NCI-H446 (cell line): ENCODE measurements around the gene DPEP3.
"Not testable (repeated sequence)": the region's sequence is repeated elsewhere in the genome, so short reads cannot be mapped to it uniquely, and the experiment has no call there.

Experiments
- DNase-seq, 2 experiments: peaks; one replicate each; lab custom pipeline; 2025; lab: John Stamatoyannopoulos, UW

The DPEP3 gene

DNA sequence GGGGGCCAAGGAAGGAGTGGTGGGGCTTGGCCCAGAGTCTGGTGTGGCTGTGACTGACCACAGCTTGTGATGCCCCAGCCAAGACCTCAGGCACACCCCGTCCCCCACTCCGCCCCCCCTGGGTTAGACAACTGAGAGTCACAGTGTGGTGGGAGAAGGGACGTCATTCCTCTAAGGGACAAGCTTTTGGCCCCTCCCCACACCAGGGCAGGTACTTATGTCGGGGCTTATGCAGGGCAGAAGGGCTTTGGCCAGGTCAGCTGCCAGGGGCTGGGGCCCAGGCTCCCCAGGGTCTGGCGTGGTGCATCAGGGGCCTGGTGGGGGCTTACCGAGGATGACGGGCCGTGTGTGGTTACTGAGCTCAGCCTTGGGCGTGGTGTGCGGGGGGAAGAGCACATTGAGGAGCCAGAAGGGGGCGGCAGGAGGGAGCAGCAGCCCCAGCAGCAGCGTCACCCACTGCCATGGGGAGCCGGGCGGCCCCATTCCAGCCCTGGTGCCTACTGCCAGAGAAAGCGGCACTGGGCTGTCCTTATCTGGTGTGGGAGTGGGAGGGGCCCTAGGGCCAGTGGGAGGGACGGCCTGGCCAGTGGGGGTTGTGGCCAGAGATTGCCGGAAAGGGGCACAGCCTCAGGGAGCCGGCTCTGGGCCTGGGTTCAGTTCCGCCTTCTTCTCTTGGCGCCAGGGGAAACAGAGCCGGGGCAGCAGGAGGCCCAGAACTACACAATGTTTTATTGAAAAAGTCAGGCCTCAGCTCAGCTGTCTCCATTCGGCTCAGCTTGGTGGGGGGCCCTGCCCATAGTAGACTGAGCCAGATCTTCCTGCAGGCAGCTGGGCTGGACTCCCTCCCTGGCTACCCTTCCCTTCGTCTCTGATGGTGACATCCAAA, 36.4 kb downstream of the DPEP3 start, which contains the start of gene LCAT:
LCAT (minus strand) TSS at position 502 of the 886 bp plus-strand sequence; CDS start at position 483, 19 bp downstream.
- no peak for DNase-seq

DNA sequence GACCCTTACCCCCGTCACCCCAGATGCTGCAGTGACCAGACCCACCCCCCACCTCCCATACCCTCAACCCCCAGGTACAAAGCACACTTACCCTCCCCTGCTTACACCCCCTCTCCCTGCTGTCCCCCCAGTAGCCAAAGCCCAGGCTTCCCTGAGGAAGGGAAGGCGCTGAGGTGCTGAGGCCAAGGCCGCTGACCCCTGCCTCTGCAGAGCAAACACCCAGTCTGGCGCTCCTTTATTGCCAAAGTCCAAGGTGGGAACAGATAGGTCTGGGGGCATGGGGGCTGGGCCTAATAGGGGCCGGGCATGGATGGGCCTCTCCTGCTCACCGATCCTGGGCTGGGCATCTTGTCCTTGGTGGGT, 37.1 kb downstream of the DPEP3 start:
- no peak for DNase-seq

GRCh38 chr16:67942510-67943255, 37.6 kb downstream of the DPEP3 start:
- DNase-seq = no peak

- DNase-seq = no peak
Measured at GRCh38 chr16:67942200-67942509, 38.1 kb downstream of the DPEP3 start.

DNA sequence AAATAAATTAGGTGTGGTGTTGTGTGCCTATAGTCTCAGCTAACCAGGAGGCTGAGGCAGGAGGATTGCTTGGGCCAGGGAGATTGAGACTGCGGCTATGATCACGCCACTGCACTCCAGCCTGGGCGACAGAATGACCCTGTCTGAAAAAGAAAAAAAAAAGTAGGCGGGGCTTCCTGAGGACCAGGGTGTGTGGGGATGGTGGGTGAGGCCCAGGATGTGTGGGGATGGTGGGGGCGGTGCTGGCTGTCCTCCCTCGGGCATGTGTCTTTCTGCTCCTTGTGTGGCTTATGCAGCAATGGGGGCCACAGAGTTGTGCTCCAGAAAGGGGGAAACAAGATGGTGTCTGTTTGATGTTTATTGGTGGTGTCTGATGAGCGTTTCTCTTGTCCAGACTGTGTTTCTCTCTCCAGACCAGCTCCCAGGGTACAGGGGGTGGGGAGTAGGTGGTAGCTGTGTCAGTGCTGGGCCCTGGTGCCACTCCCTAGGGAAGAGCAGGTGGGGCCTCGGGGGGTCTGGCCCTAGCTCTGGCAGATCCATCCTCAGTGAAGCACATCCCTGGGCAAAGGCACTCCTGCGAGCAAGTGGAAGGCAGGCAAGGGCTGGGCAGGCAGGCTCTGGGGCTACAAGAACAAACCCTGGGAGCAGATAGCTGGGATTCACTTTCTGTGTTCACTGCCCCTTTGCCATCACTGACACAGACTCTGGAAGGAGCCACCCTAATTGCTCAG, 38.7 kb downstream of the DPEP3 start:
- DNase-seq = no peak

DNA sequence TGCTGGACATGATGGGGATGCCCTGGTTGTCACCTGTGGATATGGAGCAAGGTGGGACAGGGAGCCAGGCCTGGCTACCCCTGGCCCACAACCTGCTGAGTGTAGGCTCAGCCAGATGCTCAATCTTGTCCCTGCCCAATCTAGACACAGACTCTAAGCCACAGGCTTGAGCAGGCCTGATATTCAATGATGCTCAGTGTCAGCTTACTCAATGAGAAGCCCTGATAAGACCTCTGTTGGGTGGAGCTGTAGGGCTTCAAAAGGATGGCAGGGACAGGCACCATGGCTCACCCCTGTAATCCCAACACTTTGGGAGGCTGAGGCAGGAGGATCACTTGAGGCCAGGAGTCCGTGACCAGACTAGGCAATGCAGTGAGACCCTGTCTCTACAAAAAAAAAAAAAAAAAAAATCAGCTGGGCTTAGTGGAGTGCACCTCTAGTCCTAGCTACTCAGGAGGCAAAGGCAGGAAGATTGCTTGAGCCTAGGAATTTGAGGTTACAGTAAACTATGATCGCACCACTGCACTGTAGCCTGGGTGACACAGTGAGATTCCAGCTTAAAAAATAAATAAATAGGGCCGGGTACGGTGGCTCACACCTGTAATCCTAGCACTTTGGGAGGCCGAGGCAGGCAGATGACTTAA, 39.7 kb downstream of the DPEP3 start:
- DNase-seq = no peak

DNA sequence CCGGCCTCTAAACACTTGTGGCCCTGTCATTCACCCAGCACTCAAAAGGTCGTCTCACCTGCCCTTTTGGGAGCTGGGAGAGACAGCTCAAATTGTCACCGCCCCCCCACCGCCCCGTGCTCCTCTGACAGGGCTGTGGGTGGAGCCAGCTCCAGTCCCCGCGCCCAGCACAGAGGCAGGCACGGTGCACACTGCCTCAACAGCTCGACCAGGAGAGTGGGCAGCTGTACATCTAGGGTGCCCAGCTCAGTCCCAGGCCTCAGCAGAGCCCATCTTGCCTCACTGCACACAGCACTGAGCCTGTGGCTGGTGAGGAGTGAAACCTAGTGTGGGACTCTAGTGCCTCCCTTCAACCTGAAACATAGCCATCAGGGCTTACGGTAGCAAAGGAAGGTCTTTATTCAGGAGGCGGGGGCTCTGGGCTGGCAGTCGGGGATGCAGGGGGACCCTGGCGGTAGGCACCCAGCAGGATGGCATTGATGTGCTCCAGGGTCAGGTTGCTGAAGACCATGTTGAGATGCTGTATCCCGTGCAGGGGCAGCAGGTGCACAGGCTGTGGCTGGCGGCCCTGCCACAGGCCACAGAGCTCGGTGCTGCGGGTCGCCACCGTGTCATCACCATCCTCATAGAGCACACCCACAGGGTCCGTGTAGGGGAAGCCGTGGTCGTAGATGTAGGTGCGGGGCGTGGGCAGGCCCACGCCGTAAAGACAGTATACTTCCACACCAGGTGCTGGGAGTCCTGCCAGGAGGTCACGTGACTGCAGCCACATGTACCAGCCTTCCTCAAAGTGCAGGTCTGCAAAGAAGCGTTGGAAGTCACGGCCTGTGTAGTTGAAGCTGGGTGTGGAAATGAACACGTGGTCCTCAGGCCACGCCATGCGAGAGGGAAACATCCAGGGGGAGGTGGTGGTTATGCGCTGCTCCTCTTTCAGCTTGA, 40.5 kb downstream of the DPEP3 start:
- DNase-seq = no peak

DNA sequence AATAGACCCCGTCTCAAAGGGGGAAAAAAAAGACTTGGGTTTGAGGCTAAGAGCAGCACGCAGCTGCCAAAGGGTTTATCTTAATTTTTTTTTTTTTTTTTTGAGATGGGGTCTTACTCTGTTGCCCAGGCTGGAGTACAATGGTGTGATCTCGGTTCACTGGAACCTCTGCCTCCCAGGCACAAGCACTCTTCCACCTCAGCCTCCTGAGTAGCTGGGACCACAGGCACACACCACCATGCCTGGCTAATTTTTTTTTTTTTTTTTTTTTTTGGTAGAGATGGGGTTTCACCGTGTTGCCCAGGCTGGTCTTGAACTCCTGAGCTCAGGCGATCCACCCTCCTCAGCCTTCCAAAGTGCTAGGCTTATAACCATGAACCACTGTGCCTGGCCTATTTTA, 42.6 kb downstream of the DPEP3 start:
- DNase-seq = not testable (repeated sequence)

- no peak for DNase-seq
Measured at GRCh38 chr16:67936880-67937605, 43.3 kb downstream of the DPEP3 start.

- no peak for DNase-seq
Measured at GRCh38 chr16:67936124-67936879, 44.0 kb downstream of the DPEP3 start, which contains the start of gene PSMB10. Gene PSMB10, minus strand, starts transcription at chr16:67936850. Its CDS starts 101 bp downstream, at chr16:67936749.

DNA sequence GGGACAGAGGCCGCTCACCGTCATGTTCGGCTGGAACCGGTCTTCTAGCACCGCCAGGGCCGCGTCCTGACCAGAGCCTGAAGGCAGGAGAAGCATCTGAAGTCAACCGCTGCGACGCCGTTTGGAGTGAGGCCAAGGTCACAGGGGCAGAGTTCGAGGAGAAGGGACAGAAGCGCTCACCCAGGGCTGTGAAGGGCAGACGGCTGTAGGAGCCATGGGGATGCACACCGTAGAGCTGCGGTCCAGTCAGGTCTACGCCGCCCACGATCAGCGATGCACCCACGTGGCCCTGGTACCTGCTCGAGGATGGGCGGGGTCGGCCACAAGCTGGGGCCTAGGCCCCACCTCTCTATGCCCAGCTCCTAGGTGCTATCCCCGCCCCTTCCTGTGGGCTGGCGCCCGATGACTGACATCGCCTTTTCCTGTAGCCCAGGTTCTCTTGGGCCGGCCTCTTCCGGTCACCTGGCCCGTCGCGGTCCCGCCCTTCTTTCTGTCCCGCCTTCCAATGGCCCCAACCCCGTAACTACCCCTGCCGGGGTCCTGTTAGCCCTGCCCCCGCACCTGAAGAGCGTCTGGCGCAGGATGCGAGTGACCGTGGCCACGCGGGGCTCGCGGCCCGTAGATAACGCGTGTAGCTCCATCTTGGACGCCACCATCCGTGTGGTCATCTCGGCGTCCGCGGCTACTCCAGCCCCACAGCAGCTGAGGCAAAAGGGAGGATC, 44.7 kb downstream of the DPEP3 start:
- peak; percentile 66 to 77 for DNase-seq

GRCh38 chr16:67935101-67935401, 45.2 kb downstream of the DPEP3 start:
- no peak for DNase-seq

DNA sequence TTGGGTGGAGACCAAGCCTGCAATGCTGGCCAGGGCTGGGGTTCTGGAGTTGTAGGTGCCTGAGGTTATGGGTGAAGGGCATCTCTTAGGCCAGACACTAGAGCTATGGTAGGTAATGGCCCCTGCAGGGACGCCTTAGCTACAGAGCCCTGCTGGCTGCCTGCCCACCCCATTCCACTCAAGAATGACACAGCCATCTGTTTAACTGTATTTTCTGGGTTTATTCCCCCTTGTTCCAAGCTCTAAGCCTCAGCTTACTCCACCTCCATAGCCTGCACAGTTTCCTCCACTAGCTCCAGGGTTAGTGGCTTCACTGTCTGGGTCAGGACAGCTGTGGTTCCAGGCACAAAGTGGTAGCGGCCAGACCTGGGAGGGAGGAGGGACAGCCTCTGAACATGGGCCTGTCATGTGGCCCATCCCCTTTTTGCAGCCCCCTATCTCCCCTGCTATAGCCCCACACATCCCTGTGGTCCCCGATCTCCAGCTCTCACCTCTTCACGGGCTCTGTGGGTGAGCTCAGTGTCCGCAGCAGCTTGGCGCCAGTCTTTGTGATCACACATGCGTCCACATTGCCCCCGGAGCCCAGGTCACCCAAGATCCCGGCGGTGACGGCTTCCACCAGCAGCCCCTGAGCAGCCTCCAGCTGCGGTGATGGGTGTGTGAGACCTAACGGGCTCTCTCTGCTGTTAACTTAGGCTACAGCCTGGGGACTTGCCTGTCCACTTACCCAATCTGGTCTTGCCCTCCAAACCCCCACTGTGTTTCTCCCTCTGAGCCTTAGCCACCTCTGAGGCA, 45.8 kb downstream of the DPEP3 start:
- no peak for DNase-seq

DNA sequence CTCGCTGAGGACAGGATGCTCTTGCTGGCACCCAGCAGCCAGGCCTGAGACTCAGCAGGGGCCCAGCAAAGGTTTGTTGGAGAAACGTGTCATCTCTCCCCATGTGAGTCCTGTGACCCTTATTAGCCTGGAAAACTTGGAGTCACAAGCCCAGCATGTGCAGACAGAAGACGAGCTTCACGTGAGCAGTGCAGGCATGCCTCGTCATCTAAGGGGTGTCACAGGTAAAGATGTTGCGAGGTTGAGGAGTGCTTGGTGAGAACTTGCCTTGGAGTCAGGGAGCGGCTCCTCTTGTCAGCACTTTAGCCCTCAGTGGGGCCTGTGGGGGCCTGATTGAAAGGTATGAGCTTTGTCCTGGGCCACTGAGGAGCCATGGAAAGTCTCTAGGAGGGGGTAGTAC, 46.5 kb downstream of the DPEP3 start:
- no peak for DNase-seq

DNA sequence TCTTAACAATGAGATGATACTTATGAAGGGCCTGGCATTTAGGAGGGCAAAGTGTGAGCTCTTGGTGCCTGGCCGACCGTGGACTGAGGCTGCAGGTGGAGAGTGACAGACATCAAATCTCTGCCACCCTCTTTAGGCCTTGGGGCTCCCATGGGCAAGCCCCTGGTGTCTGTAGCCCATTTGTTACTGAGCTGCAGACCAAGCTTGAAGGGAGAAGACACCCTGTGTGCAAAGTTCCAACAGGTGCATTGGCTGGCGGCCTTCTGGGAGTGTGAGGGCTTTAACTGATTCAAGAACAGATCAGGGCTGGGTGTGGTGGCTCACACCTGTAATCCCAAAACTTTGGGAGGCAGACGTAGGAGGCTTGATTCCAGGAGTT, 47.8 kb downstream of the DPEP3 start:
- no peak for DNase-seq

GRCh38 chr16:67931712-67932461, 48.4 kb downstream of the DPEP3 start, which contains the start of gene CTRL:
Gene CTRL, minus strand, starts transcription at chr16:67931862. Its CDS starts 10 bp downstream, at chr16:67931852.
- DNase-seq = no peak

DNA sequence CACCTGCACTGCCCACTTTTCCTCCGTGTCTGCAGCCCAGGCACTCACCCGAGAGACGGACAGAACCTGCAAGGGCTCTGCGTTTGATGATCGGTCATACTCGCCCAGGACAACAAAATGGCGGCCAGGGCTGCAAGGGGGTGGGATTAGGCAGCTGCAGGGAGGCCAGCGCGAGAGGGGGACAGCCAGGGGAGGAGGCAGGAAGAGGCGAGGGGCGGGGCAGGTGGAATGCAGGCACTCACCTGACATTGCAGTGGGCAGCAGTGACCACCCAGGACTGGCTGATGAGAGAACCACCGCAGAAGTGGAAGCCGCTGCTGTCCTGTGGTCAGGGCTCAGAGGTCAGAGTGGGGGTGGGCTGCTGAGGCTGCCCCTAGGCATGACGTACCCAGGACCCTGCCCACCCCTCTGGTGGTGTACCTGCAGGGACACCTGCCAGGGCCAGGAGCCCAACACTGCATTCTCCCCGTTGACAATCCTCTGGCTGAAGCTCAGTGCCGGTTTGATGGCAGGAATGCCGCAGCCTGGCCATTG, 49.6 kb downstream of the DPEP3 start:
- DNase-seq = no peak
